ENCODE data around the gene ZNF92. TPM values are rescaled to one million over a fixed set of nuclear protein-coding genes. Genes with fewer than 3 reads are reported as not detected.

Gene ZNF92
- total RNA-seq, 3 donors from 2014 or later (not counting 1 experiment from before 2014, with no cell fraction given), result 28.5 to 35.0 (median 33.7) TPM

- Mint-ChIP-seq H3K27ac (no peak overlapping the region), H3K4me1 (peaks cover 6 to 7% of the 10 kb centered on the region in 2 donors), H3K9me3 (no peaks in the 10 kb centered on the region), H3K4me3 (no peak overlapping the region), H3K36me3 (no peaks in the 10 kb centered on the region), H3K27me3 (ENCODE audit: low read depth in 2 of 2) (peaks cover 0 to 5% of the 10 kb centered on the region in 2 donors)
- DNase-seq (no peak), ATAC-seq (no peak)
- intact Hi-C loops (cut with micrococcal nuclease), result no loop called here
- H3K27me3 ChIP-seq (ENCODE audit: control insufficient read depth, insufficient read depth, low read length), result no peaks in the 10 kb centered on the region
- H3K27ac ChIP-seq (ENCODE audit: low read length), result no peak overlapping the region
- H3K4me1 ChIP-seq (ENCODE audit: control insufficient read depth, insufficient read depth, low read length), result no peaks in the 10 kb centered on the region
- no peak for TF ChIP-seq CTCF (IDR thresholded peaks at IDR 0.05)
- H3K4me3 ChIP-seq (ENCODE audit: low read length), result no peak overlapping the region
- no peaks in the 10 kb centered on the region for H3K9me3 ChIP-seq (ENCODE audit: control insufficient read depth, insufficient read depth, low read length)
- H3K36me3 ChIP-seq (ENCODE audit: control insufficient read depth, insufficient read depth, low read length), result no peaks in the 10 kb centered on the region
These were observed 62.5 kb downstream of the ZNF92 start for GRCh38 chr7:65436163-65436562.

- Mint-ChIP-seq H3K27me3 (ENCODE audit: low read depth in 2 of 2) (peaks cover 0 to 5% of the 10 kb centered on the region in 2 donors), H3K4me1 (peaks cover 2% of the 10 kb centered on the region in 2 donors), H3K27ac (no peak overlapping the region), H3K36me3 (no peaks in the 10 kb centered on the region), H3K4me3 (no peak overlapping the region), H3K9me3 (no peaks in the 10 kb centered on the region)
- 80% methylated on average over 2 of the region's 2 CpGs for WGBS (ENCODE audit: insufficient coverage)
- Histone ChIP-seq H3K4me1 (ENCODE audit: control insufficient read depth, insufficient read depth, low read length) (no peaks in the 10 kb centered on the region), H3K27me3 (ENCODE audit: control insufficient read depth, insufficient read depth, low read length) (no peaks in the 10 kb centered on the region), H3K9me3 (ENCODE audit: control insufficient read depth, insufficient read depth, low read length) (no peaks in the 10 kb centered on the region), H3K36me3 (ENCODE audit: control insufficient read depth, insufficient read depth, low read length) (no peaks in the 10 kb centered on the region), H3K27ac (ENCODE audit: low read length) (no peak overlapping the region), H3K4me3 (ENCODE audit: low read length) (no peak overlapping the region)
- no peak for ATAC-seq
- no peak for TF ChIP-seq CTCF (IDR thresholded peaks at IDR 0.05)
- no peak for DNase-seq
- intact Hi-C loops (cut with micrococcal nuclease), result no loop called here
These were observed 64.9 kb downstream of the ZNF92 start for GRCh38 chr7:65438598-65438997.

GRCh38 chr7:65441010-65441409 is 67.4 kb downstream of the ZNF92 start:
- ATAC-seq (no peak), DNase-seq (no peak)
- no peaks in the 10 kb centered on the region for H3K36me3 ChIP-seq (ENCODE audit: control insufficient read depth, insufficient read depth, low read length)
- Mint-ChIP-seq H3K27ac (no peak overlapping the region), H3K4me3 (no peak overlapping the region), H3K27me3 (ENCODE audit: low read depth in 2 of 2) (peaks cover 2 to 8% of the 10 kb centered on the region in 2 donors), H3K36me3 (peaks cover 11% of the 10 kb centered on the region), H3K4me1 (no peaks in the 10 kb centered on the region), H3K9me3 (no peaks in the 10 kb centered on the region)
- no peaks in the 10 kb centered on the region for H3K27me3 ChIP-seq (ENCODE audit: control insufficient read depth, insufficient read depth, low read length)
- no peak overlapping the region for H3K27ac ChIP-seq (ENCODE audit: low read length)
- no peak for TF ChIP-seq CTCF (IDR thresholded peaks at IDR 0.05)
- no peak overlapping the region for H3K4me3 ChIP-seq (ENCODE audit: low read length)
- intact Hi-C loops (cut with micrococcal nuclease), result no loop called here
- H3K9me3 ChIP-seq (ENCODE audit: control insufficient read depth, insufficient read depth, low read length), result no peaks in the 10 kb centered on the region
- no peaks in the 10 kb centered on the region for H3K4me1 ChIP-seq (ENCODE audit: control insufficient read depth, insufficient read depth, low read length)

GRCh38 chr7:65444205-65444842 is 70.7 kb downstream of the ZNF92 start:
- WGBS (ENCODE audit: insufficient coverage), result no CpG with 5 or more reads among the region's 1 CpG
- Histone ChIP-seq H3K36me3 (ENCODE audit: control insufficient read depth, insufficient read depth, low read length) (no peaks in the 10 kb centered on the region), H3K9me3 (ENCODE audit: control insufficient read depth, insufficient read depth, low read length) (no peaks in the 10 kb centered on the region), H3K27me3 (ENCODE audit: control insufficient read depth, insufficient read depth, low read length) (no peaks in the 10 kb centered on the region), H3K4me1 (ENCODE audit: control insufficient read depth, insufficient read depth, low read length) (no peaks in the 10 kb centered on the region), H3K4me3 (ENCODE audit: low read length) (no peak overlapping the region), H3K27ac (ENCODE audit: low read length) (no peak overlapping the region)
- DNase-seq, result no peak
- Mint-ChIP-seq H3K4me1 (peaks cover 2 to 3% of the 10 kb centered on the region in 2 donors), H3K36me3 (peaks cover 11% of the 10 kb centered on the region), H3K27me3 (ENCODE audit: low read depth in 2 of 2) (peaks cover 2 to 8% of the 10 kb centered on the region in 2 donors), H3K27ac (no peak overlapping the region), H3K4me3 (no peak overlapping the region), H3K9me3 (no peaks in the 10 kb centered on the region)
- no peak for TF ChIP-seq CTCF (IDR thresholded peaks at IDR 0.05)
- intact Hi-C loops (cut with micrococcal nuclease), result no loop called here
- no peak for ATAC-seq
